ENCODE data around the gene CRYGS.

CRYGS gene

DNA sequence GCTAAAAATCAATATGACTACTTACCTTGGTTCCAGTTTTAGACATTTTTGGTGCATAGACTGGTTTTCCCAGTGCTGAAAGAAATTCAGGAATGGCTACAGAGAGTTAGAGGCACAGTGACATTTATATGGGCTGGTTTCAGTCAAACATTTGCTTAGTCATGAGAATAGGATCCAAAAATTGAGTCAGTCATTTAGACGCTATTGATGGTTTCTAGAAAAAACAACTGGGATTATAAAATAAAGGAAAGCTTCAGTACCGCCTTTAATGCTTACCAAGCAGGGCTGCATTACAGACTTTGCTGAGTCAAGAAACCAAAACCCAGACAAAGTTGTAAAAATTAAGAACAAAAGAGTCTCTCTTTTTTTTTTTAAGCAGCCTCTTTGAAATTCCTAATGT lies at the start of gene CRYGS:
CRYGS (minus strand) TSS at position 100 of the 400 bp plus-strand sequence; CDS start at position 46, 54 bp downstream.
- H3K4me3 ChIP-seq (ENCODE audit: low read depth, low read length) = no peak within 1 kb of the TSS
- TF ChIP-seq, protein P1, sequence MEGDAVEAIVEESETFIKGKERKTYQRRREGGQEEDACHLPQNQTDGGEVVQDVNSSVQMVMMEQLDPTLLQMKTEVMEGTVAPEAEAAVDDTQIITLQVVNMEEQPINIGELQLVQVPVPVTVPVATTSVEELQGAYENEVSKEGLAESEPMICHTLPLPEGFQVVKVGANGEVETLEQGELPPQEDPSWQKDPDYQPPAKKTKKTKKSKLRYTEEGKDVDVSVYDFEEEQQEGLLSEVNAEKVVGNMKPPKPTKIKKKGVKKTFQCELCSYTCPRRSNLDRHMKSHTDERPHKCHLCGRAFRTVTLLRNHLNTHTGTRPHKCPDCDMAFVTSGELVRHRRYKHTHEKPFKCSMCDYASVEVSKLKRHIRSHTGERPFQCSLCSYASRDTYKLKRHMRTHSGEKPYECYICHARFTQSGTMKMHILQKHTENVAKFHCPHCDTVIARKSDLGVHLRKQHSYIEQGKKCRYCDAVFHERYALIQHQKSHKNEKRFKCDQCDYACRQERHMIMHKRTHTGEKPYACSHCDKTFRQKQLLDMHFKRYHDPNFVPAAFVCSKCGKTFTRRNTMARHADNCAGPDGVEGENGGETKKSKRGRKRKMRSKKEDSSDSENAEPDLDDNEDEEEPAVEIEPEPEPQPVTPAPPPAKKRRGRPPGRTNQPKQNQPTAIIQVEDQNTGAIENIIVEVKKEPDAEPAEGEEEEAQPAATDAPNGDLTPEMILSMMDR (conservative IDR thresholded peaks at IDR 0.05; ENCODE audit: low read depth, low read length) = no peak
- DNase-seq (ENCODE audit: low read depth) = no peak

DNA sequence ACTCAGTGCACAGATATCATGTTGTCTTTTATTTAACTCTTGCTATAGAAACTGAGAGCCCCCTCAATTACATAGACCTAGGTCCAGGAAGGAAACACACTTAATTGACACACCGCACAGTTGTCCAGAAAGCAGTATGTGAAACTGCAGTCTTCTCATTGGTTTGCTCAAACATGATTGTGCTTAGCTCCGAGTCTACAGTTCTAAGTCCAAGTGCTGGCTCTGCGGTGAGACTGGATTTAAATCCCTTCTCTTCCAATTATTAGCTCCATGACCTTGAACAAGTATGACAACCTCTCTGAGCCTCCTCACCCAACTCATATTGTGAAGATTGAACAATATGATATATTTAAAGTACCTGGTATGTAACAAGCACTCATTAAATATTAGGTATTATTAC lies 49.7 kb upstream of the CRYGS start:
- H3K4me3 ChIP-seq (ENCODE audit: low read depth, low read length) = no peak overlapping the region
- DNase-seq (ENCODE audit: low read depth) = no peak
- TF ChIP-seq, protein P1 (conservative IDR thresholded peaks at IDR 0.05; ENCODE audit: low read depth, low read length) = no peak

DNA sequence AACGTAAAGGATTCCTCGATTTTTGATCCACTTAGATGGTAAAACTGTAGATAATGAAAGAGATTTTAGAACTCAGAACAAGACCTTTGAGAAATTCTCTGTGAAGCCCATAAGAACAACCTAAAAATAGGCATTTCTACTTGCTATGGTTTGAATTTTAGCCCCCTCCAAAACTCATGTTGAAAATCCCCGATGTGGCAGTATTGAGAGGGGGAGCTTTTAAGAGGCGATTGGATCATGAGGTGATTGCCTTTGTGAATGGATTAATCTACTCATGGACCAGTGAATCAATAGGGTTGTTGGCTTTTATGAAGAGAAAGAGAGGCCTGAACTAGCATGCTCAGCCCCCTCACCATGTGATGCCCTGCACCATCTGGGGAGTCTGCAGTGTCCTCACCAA lies 48.5 kb upstream of the CRYGS start:
- TF ChIP-seq, protein P1 (conservative IDR thresholded peaks at IDR 0.05; ENCODE audit: low read depth, low read length) = no peak
- DNase-seq (ENCODE audit: low read depth) = no peak
- no peak overlapping the region for H3K4me3 ChIP-seq (ENCODE audit: low read depth, low read length)

DNA sequence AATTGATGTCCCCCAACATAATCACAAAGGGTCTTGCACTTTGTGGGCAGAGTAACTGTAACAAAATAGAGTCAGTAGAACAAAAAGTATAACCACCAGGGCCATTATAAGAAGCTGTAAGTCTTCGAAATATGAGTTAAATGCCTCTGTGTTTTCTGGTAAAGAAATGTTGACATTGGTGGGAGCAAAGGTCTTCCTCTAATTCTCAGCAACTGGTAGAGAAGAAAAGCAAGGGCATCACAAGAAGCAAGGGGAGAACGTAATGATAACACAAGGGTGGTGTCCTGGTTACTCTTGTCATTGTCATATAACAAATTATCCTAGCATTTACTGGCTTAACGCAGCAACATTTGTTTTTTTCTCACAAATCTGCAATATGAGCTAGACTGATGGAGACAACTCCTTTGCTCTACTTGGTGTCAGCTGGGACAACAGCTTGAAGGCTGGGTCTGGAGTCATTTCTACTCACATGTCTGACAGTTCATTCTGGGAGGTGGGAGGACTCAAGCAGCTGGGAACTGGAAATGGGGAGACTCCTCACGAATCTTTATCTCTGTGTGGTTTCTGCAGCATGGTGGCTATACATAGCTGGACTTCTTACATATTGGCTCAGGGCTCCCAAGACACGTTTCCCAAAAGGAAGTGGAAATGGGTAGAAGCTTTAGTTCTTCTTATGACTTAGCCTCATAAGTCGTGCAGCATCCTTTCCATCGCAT lies 46.6 kb upstream of the CRYGS start:
- DNase-seq (ENCODE audit: low read depth) = no peak
- H3K4me3 ChIP-seq (ENCODE audit: low read depth, low read length) = no peak overlapping the region
- TF ChIP-seq, protein P1 (conservative IDR thresholded peaks at IDR 0.05; ENCODE audit: low read depth, low read length) = no peak

DNA sequence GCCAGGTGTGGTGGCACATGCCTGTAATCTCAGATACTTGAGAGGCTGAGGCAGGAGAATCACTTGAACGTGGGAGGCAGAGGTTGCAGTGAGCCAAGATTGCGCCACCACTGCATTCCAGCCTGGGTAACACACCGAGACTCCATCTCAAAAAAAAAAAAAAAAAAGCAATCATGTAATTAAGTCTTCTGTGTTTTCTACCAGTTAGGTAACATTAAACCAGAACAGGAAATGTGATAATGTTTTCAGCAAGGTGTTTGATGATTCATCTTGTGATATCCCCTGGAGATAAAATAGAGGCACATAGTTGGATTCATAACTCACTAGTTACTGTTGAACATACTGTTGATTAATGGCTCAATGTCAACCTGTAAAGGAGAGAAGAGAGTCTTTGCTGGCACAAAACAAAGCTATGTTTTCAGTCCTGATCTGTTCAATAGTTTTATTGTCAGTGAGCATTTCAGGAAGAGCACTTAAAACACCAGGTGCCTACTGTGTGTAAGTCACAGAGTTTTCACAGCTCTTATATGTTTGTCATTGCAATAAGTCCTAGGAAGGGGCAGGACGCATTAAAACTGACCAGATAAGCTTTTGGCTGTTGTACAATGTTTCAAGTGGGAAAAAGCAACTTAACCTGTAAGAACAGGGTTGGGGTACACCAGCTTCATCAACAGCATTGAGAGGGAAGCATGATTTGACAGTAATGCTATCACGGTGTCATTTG lies 45.8 kb upstream of the CRYGS start:
- TF ChIP-seq, protein P1 (conservative IDR thresholded peaks at IDR 0.05; ENCODE audit: low read depth, low read length) = no peak
- H3K4me3 ChIP-seq (ENCODE audit: low read depth, low read length) = no peak overlapping the region
- peak; percentile 45 for DNase-seq (ENCODE audit: low read depth)

DNA sequence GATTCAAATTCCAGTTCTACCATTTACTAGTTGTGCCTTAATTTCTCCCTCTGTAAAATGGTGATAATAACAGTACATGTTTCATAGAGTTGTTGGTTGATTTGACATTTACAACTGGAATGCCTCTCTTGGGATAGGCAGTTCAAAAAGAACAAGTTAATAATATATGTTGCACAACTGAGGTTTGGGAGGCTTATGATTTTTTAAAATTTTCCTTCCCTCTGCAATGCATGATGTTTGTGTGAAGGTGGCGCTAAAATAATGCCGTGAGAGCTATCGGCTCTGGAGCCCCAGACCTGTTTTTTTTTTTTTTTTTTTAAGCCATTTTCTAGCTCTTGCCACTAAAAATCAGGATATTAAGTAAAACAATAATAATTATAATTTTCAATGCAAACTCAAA lies 44.9 kb upstream of the CRYGS start:
- DNase-seq (ENCODE audit: low read depth) = peak; percentile 75
- TF ChIP-seq, protein P1 (conservative IDR thresholded peaks at IDR 0.05; ENCODE audit: low read depth, low read length) = peak; percentile 65
- H3K4me3 ChIP-seq (ENCODE audit: low read depth, low read length) = no peak overlapping the region
